IPS-20b (cell line): ENCODE data around the gene RGS19.

Experiments used
- H3K27ac ChIP-seq: one replicate; pipeline ENCODE4 v1.5.1; 2013; ENCODE audit warnings: low read length
- H3K27me3 ChIP-seq: 2 replicates; pipeline ENCODE4 v1.6.1; 2013; ENCODE audit warnings: mild to moderate bottlenecking, low read length, inconsistent platforms; ENCODE audit not compliant: insufficient read depth
- H3K36me3 ChIP-seq: 2 replicates; pipeline ENCODE4 v1.6.1; 2013; ENCODE audit warnings: low read depth, mild to moderate bottlenecking, inconsistent platforms, low read length, moderate library complexity; ENCODE audit not compliant: insufficient read depth
- H3K4me1 ChIP-seq: 2 replicates; pipeline ENCODE4 v1.6.1; 2013; ENCODE audit warnings: mild to moderate bottlenecking, control low read depth, inconsistent platforms, low read length, moderate library complexity; ENCODE audit not compliant: insufficient read depth
- H3K4me3 ChIP-seq: 2 replicates; pipeline ENCODE4 v1.5.1; 2013; ENCODE audit warnings: mild to moderate bottlenecking, low read length, inconsistent platforms
- H3K9ac ChIP-seq: 2 replicates; pipeline ENCODE4 v1.6.1; 2013; ENCODE audit warnings: low read depth, mild to moderate bottlenecking, inconsistent platforms, low read length, moderate library complexity
- H3K9me3 ChIP-seq: 2 replicates; pipeline ENCODE4 v1.6.1; 2013; ENCODE audit warnings: mild to moderate bottlenecking, low read depth, low read length, inconsistent platforms; ENCODE audit not compliant: insufficient read depth

Gene RGS19

GRCh38 chr20:64036346-64037198 lies 42.7 kb downstream of the RGS19 start:
- Histone ChIP-seq H3K27ac (no peak overlapping the region), H3K4me1 (peaks cover 4% of the 10 kb centered on the region; the same call in 1 of the 2 replicates)

DNA sequence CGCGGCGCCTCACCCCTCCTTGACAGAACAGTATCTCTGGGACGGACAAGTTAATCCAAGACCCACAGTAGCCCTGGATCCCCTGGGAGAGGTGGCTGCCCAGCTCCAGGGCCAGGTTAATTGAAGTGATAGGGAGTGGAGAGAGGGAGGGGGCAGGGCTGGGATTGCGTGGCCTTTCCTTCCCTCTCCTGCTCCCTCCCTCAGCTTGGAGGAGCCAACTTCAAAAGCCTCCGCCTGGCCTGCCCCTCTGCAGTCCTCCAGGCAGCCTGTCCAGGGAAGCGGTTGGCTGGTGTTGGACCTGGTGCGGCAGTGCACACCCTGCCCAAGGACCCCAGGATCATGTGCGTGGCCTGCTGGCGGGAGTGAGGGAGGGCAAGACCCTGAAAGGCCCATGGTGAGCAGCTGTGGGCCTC lies 43.4 kb downstream of the RGS19 start, which contains the start of gene C20orf204:
C20orf204 (plus strand) TSS at position 250 of the 413 bp plus-strand sequence; CDS start at position 392, 142 bp downstream.
- Histone ChIP-seq H3K4me1 (peaks cover 4% of the 10 kb centered on the region; the same call in 1 of the 2 replicates), H3K9ac (no peak within 1 kb of the TSS), H3K27ac (no peak within 1 kb of the TSS), H3K9me3 (no peaks in the 10 kb centered on the region), H3K4me3 (no peak within 1 kb of the TSS), H3K36me3 (peaks cover 18% of the 10 kb centered on the region), H3K27me3 (peaks cover 48% of the 10 kb centered on the region)

More at GRCh38 chr20:64036346-64037198, 42.7 kb downstream of the RGS19 start:
- Histone ChIP-seq H3K9ac (no peak overlapping the region), H3K9me3 (no peaks in the 10 kb centered on the region), H3K36me3 (peaks cover 14% of the 10 kb centered on the region), H3K27me3 (peaks cover 54% of the 10 kb centered on the region), H3K4me3 (no peak overlapping the region)

DNA sequence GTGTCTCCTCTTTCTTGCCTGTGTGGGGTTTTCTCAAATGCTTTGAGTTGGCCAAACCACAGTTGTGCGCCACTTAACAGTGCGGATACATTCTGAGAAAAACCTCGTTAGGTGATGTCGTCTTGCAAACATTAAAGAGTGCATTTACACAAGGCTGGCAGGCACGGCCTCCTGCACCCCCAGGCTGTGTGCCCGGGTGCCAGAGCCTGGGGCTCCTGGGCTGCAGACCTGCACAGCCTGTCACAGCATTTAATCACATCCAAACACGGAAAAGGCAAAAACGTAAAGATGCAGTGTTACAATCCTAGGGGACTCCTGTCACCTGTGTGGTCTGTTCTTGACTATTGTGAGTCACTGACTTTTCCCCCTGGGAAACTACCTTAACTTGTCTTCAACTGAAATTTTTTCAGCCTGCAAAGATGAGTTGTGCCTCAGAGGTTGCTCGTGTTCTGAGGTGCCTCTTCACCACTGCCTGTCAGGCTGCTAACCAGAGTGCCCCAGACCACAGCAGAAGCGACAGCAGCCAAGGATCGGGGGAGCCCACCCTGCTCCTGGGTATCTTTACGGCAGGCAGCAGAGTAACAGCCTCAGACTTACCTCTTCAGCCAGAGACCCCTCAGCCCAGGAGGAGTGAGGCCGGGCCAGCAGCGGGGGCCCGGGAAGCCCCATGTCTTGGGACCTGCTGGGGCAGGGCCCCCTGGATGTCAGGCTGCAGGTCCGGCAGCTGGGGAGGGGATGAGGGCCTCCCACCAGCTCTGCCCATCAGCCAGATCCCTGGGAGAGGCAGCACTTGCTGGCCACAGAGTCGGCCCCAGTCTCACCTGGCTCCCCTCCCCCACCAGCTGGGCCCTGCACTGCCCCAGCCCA lies 44.0 kb downstream of the RGS19 start:
- H3K27ac ChIP-seq: no peak overlapping the region
- H3K4me3 ChIP-seq: no peak overlapping the region
- peaks cover 24% of the 10 kb centered on the region for H3K36me3 ChIP-seq
- peaks cover 41% of the 10 kb centered on the region for H3K27me3 ChIP-seq
- H3K9me3 ChIP-seq: no peaks in the 10 kb centered on the region
- peaks cover 4% of the 10 kb centered on the region; the same call in 1 of the 2 replicates for H3K4me1 ChIP-seq
- no peak overlapping the region for H3K9ac ChIP-seq

GRCh38 chr20:64033981-64034493 lies 45.3 kb downstream of the RGS19 start:
- peaks cover 29% of the 10 kb centered on the region for H3K27me3 ChIP-seq
- H3K36me3 ChIP-seq: peaks cover 37% of the 10 kb centered on the region
- H3K4me3 ChIP-seq: no peak overlapping the region
- H3K9ac ChIP-seq: no peak overlapping the region
- peaks cover 4% of the 10 kb centered on the region; the same call in 1 of the 2 replicates for H3K4me1 ChIP-seq
- H3K9me3 ChIP-seq: no peaks in the 10 kb centered on the region
- H3K27ac ChIP-seq: no peak overlapping the region

- Histone ChIP-seq H3K4me1 (peaks cover 4% of the 10 kb centered on the region; the same call in 1 of the 2 replicates), H3K9ac (no peak overlapping the region)
Measured at GRCh38 chr20:64032706-64033624, 46.4 kb downstream of the RGS19 start.

GRCh38 chr20:64031822-64032314 lies 47.5 kb downstream of the RGS19 start:
- Histone ChIP-seq H3K27ac (no peak overlapping the region), H3K27me3 (peaks cover 7% of the 10 kb centered on the region; the same call in 1 of the 2 replicates), H3K36me3 (peaks cover 58% of the 10 kb centered on the region), H3K4me1 (peaks cover 4% of the 10 kb centered on the region; the same call in 1 of the 2 replicates), H3K9ac (no peak overlapping the region), H3K9me3 (no peaks in the 10 kb centered on the region), H3K4me3 (no peak overlapping the region)

More at GRCh38 chr20:64032706-64033624, 46.4 kb downstream of the RGS19 start:
- H3K36me3 ChIP-seq: peaks cover 47% of the 10 kb centered on the region
- H3K27ac ChIP-seq: no peak overlapping the region
- no peak overlapping the region for H3K4me3 ChIP-seq
- H3K9me3 ChIP-seq: no peaks in the 10 kb centered on the region
- H3K27me3 ChIP-seq: peaks cover 18% of the 10 kb centered on the region

DNA sequence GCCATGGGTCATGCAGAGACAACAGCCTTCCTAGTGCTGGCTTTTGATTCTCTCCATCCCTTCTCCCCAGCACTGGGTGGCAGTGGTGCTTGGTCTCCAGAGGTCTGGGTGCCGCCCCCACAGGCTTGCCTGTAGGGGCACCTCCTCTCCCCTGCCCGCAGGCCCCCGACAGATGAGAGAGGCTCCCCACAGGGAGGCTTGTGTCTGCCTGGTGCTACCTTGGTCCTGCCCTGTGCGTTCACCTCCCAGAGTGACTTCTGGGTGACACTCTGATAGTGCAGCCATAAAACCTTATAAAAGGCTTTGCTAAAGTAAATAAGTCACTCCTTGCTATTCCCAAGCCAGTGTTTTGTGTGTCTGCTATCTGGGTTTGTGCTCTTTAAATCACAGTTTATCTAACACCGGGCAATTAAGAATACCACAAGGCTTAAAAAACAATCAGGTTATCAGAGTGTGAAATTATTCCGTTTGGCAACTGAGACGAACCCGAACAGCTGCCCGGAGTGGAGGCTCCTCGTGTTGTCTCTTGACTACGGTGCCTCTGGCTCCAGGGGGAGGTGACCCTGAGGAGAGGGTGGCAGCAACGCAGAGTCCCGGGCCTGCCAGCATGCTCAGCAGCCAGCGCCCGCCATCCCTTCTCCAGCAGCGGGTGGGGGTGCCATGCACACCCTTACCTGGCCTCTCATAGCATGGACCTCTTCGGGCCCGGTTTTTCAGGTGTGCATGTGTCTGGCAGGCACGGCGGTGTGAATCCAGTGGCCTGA lies 48.8 kb downstream of the RGS19 start:
- H3K27me3 ChIP-seq: no peaks in the 10 kb centered on the region

GRCh38 chr20:64029293-64030117 lies 49.8 kb downstream of the RGS19 start:
- no peak overlapping the region for H3K27ac ChIP-seq
- peaks cover 81% of the 10 kb centered on the region for H3K36me3 ChIP-seq
- no peaks in the 10 kb centered on the region for H3K9me3 ChIP-seq
- no peaks in the 10 kb centered on the region for H3K27me3 ChIP-seq
- H3K4me1 ChIP-seq: no peaks in the 10 kb centered on the region
- no peak overlapping the region for H3K9ac ChIP-seq
- no peak overlapping the region for H3K4me3 ChIP-seq

More for the DNA sequence above, 48.8 kb downstream of the RGS19 start:
- 0 out of 2 replicates have a peak, but pooled peaks cover 3% of the 10 kb centered on the region for H3K4me1 ChIP-seq
- H3K36me3 ChIP-seq: peaks cover 70% of the 10 kb centered on the region
- no peak overlapping the region for H3K9ac ChIP-seq
- no peaks in the 10 kb centered on the region for H3K9me3 ChIP-seq
- H3K4me3 ChIP-seq: no peak overlapping the region
- no peak overlapping the region for H3K27ac ChIP-seq

DNA sequence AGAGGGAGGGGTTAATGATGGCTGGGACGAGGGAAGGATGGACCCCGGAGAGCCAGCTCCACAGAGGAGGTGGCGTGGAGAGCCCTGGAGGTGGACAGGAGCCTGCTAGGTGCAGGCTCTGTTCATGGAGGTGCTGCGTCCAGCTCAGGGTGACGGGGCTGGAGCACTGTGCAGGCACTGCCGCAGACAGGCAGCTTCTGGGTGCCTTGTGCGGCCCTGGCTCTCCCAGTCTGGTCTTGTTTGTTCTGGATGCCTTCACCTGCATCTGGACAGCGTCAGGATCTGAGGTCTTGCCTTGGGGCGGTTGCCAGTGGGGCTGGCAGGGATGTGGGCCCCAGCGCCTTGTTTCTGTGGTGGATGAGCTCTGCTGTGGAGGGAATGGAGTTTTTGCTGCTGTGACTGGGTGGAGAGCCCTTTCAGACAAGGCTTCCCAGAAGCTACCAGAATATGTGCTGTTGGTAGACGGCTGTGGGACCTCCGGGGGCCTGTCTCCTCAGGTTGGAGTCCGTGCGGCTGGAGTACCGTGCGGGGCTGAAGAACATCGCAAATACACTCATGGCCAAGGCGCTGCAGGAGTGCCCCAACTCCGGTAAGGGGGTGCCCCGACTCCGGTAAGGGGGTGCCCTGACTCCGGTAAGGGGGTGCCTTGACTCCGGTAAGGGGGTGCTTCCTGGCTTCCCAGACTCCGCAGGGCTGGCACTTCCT lies 51.2 kb downstream of the RGS19 start:
- peaks cover 94% of the 10 kb centered on the region for H3K36me3 ChIP-seq
- H3K9me3 ChIP-seq: no peaks in the 10 kb centered on the region
- no peak overlapping the region for H3K27ac ChIP-seq
- H3K27me3 ChIP-seq: no peaks in the 10 kb centered on the region
- no peak overlapping the region for H3K9ac ChIP-seq
- H3K4me3 ChIP-seq: no peak overlapping the region
- H3K4me1 ChIP-seq: no peaks in the 10 kb centered on the region
